DMS114 treated with DMSO at 0.1 percent for 48 hours (cell line): ENCODE results near the gene TEX9.
A peak's percentile ranks its signal among the peaks of the same experiment; 100 is the strongest.
"Not testable (repeated sequence)": the region's sequence is repeated elsewhere in the genome, so short reads cannot be mapped to it uniquely, and the experiment has no call there.

Experiments
- DNase-seq: peaks from one replicate; lab custom pipeline; 2025; ENCODE audit not compliant: unreplicated experiment; lab: John Stamatoyannopoulos, UW

The TEX9 gene

GRCh38 chr15:56365075-56365711 is at the start of gene TEX9:
Gene TEX9, plus strand, starts transcription at chr15:56365426. Its CDS starts 25 bp downstream, at chr15:56365451.
- peak; percentile 65 for DNase-seq

DNA sequence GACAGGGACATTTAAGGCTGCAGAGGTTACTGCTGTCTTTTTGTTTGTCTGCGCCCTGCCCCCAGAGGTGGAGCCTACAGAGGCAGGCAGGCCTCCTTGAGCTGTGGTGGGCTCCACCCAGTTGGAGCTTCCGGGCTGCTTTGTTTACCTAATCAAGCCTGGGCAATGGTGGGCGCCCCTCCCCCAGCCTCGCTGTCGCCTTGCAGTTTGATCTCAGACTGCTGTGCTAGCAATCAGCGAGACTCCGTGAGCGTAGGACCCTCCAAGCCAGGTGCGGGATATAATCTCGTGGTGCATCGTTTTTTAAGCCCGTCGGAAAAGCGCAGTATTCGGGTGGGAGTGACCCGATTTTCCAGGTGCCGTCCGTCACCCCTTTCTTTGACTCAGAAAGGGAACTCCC is 48.7 kb upstream of the TEX9 start:
- not testable (repeated sequence) for DNase-seq

DNA sequence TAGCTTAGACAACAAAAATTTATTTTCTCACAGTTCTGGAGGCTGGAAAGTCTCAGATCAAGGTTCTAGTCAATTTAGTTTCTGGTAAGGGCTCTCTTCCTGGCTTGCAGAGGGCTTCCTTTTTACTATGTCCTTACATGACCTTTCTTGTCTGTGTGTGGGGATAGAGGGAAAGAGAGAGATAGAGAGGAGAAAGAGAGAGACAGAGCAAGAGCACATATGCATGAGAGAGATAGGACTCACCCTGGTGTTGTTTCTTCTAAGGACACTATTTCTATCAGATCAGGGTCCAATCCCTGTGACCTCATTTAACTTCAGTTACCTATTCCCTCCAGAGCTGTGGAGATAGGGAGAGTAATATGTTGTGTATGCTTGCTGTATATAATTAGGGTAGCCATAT is 44.9 kb upstream of the TEX9 start:
- DNase-seq = no peak

DNA sequence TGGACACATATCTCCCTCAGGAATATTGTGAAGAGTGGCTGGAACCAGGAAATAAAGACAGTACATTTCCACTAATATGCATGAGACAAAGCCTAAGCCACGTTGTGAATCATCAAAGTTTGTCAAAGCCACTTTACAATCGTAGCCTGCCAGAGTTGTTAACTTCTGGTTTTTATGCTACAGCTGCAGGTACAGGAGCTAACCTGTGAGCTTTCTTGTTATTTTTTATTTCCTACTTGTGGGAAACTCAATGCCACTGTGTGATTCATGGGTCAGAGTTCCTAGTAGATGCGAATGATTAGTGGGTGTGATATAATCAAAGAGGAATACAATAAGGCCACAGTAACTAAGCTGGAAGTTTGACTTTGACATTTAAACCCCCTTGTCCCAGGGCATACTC is 44.4 kb upstream of the TEX9 start:
- DNase-seq = no peak

GRCh38 chr15:56322444-56322843 is 42.8 kb upstream of the TEX9 start:
- DNase-seq = no peak

DNA sequence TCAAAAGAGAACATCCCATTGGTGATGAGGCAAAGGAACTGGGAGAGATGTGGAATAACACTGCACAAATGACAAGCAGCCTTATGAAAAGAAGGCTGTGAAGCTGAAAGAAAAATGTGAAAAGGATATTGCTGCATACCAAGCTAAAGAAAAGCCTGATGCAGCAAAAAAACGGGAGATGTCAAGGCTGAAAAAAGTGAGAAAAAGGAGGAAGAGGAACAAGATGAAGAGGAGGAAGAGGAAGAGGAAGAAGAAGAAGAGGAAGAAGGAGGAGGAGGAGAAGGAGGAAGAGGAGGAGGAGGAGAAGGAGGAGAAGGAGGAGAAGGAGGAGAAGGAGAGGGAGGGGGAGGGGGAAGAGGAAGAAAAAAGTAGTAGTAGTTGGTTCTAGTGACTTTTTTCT is 41.8 kb upstream of the TEX9 start:
- DNase-seq = no peak

- no peak for DNase-seq
Observed at GRCh38 chr15:56325186-56325585, 40.0 kb upstream of the TEX9 start.

DNA sequence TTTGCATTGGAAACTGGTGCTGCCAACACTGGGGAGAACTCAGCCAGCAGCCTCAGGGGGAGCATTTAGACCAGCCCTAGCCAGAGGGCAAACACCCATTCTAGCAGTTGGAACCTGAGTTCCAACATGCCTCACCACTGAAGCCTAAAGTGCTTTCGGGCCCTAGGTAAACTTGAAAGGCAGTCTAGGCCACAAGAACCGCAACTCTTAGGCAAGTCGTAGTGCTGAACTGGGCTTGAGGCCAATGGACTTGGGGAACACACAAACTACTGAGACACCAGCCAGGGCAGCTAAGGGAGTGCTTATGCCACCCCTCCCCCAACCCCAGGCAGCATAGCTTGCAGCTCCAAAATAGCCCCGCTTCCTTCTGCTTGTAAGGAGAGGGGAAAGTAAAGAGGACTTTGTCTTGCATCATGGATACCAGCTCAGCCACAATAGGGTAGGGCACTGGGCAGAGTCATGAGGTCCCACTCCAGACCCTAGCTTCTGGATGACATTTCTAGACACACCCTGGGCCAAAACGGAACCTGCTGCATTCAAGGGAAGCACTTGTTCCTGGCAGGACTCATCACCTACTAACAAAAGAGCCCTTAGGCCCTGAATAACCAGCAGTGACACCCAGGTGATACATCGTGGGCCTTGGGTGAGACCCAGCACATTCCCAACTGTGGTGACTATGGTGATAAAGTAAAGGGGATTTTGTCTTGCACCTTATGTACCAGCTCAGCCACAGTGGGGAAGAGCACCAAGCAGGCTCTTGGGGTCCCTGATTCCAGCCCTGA is 37.3 kb upstream of the TEX9 start:
- DNase-seq = no peak

DNA sequence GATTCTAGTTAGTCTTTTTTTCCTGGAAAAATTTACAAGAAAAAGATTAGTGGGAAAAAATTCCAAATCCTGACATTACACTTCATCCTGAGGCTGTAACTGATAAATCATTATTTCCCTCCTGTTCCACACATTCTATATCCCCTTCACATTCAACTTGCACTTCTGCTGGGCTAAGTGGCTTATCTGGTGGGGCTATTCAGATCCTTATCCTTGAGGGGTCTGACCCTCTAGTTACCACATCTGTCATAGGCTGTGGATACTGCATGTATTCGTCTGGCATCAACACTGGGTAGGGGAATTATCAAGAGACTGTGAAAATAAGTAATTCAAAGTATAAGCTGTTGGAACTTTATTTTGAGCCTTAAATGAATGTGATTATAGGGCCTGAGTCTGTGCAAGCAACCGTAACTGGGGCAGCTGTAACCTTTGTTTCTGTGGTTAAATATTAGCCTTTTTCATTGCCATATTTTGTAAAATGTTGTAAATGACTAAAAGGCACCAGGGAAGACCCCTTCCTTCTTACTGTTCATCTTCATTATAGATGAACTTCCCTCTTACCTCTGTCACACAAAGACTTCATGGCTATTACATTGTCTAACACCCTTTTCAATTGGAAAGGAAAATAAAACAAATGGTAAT is 28.0 kb upstream of the TEX9 start:
- no peak for DNase-seq

DNA sequence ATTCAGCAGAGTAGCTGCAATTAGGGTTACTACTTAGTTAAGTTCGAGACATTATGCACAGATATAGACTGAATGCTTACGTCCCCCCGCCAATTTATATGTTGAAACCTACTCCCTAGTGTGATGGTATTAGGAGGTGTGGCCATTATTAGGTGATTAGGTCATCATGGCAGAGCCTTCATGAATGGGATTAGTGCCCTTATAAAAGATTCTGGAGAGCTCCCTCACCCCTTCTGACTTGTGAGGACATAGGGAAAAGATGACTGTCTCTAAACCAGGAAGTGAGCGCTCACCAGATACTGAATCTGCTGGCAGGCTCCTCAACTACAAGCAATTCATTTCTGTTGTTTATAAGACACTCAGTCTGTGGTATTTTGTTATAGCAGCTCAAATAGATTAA is 25.6 kb upstream of the TEX9 start:
- DNase-seq = no peak

GRCh38 chr15:56341201-56341600 is 24.0 kb upstream of the TEX9 start:
- DNase-seq = no peak

DNA sequence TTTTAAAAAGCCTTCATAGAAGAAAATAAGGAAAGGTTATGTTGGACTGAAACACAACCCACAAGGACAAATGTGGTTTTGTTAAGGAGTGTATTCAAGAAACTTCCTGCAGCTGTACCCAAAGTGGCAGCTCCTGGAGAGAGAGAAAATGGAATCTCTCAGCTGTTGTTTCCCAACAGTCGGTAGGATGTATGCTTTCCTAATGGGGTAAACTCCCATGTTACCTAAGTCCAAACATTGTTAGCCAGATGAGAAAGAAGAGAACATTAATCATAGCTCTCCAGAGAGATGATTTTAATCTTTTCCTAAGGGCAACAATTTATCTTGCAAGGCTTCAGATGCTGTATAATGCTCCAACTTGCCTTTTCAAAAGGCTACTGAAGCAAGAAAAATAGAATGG is 22.6 kb upstream of the TEX9 start:
- no peak for DNase-seq

GRCh38 chr15:56343879-56344278 is 21.3 kb upstream of the TEX9 start:
- no peak for DNase-seq

- DNase-seq = no peak
Observed at GRCh38 chr15:56344336-56344735, 20.9 kb upstream of the TEX9 start.

DNA sequence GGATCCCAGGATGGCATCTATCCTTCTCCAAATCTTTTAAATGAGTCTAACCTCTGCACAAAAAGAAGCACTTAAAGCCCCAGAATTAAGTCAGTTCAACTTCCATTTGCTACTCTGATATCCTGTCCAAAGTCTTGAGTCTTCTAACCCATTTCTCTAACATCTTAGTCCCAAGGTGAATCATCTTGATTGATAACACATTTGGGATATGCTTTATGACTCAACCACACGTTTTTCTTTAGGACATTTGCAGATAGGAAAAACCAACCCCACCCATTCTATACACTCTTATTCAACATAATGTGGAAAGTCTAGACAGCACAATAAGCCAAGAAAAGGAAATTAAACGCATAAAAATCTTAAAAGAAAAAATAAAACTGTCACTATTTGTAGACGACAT is 18.8 kb upstream of the TEX9 start:
- DNase-seq = no peak

GRCh38 chr15:56349554-56349953 is 15.7 kb upstream of the TEX9 start:
- DNase-seq = no peak

GRCh38 chr15:56351353-56351752 is 13.9 kb upstream of the TEX9 start:
- DNase-seq = no peak

GRCh38 chr15:56351957-56352506 is 13.2 kb upstream of the TEX9 start:
- no peak for DNase-seq

DNA sequence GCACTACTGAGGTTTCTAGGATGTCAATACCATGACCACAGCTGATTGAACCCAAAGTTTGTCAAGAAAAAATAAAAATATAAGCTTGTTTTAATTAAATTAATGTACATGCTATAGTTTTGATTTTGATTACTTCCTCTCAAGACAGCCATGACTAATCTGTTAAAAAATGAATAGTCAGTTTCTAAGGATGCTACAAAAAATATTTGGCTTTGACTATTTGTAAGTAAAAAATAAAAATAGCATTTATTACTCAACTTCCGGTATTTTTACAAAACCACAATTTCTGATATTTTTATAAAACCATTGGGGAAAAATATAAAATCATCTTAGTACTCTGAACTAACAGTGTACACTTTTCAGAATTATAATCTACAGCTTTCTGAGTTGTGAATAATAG is 12.1 kb upstream of the TEX9 start:
- no peak for DNase-seq

GRCh38 chr15:56353740-56354139 is 11.5 kb upstream of the TEX9 start:
- DNase-seq = no peak

GRCh38 chr15:56356616-56357015 is 8.6 kb upstream of the TEX9 start:
- no peak for DNase-seq

DNA sequence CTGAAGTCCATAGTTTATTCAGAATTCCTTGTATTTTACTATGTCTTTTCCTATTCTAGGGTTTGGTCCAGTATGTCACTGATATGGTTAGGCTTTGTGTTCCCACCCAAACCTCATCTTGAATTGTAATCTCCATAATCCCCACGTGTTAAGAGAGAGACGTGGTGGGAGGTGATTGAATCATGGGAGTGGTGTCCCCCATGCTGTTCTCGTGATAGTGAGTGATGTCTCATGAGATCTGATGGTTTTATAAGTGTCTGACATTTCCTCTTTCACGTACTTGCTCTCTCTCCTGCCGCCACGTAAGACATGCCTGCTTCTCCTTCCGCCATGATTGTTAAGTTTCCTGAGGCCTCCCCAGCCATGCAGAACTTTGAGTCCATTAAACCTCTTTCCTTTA is 6.6 kb upstream of the TEX9 start:
- no peak for DNase-seq
